Progenitor cell of endocrine pancreas (in vitro differentiated cells): ENCODE results near the gene SPATS2L. TPM values are rescaled to one million over a fixed set of nuclear protein-coding genes. Genes with fewer than 3 reads are reported as not detected.

ENCODE experiments used
- DNase-seq: peaks from one replicate; pipeline ENCODE4 v3.0.0; 2021; ENCODE audit warnings: low spot score; ENCODE audit not compliant: unreplicated experiment
- H3K27ac Mint-ChIP-seq: 2 replicates; pipeline ENCODE4 v1.8.0; 2021; ENCODE audit warnings: mild to moderate bottlenecking, moderate library complexity, mixed read lengths
- H3K27me3 Mint-ChIP-seq: 2 replicates; pipeline ENCODE4 v1.8.0; 2021; ENCODE audit warnings: mixed read lengths
- H3K36me3 Mint-ChIP-seq: 2 replicates; pipeline ENCODE4 v1.8.0; 2022; ENCODE audit warnings: mixed read lengths; ENCODE audit not compliant: insufficient read depth
- H3K4me1 Mint-ChIP-seq: 2 replicates; pipeline ENCODE4 v1.8.0; 2021; ENCODE audit warnings: low read depth, mixed read lengths
- H3K4me3 Mint-ChIP-seq: 2 replicates; pipeline ENCODE4 v1.8.0; 2021; ENCODE audit warnings: low read depth, mild to moderate bottlenecking, moderate library complexity, mixed read lengths
- H3K9me3 Mint-ChIP-seq: 2 replicates; pipeline ENCODE4 v1.8.0; 2021; ENCODE audit warnings: low read depth, mixed read lengths
- CTCF ChIP-seq: fragments of 200-600 bp; sonication (generic); IDR thresholded peaks from one replicate; pipeline ENCODE4 v1.5.0; 2021; ENCODE audit warnings: antibody characterized with exemption, mild to moderate bottlenecking; ENCODE audit not compliant: unreplicated experiment
- total RNA-seq: library from RNA; stranded (reverse); gene quantifications from 2 replicates; pipeline ENCODE4 v1.2.1, GENCODE V29; 2021

SPATS2L gene
- total RNA-seq, 1 donor from 2014 or later: 110 TPM

GRCh38 chr2:200353120-200353519 is 46.6 kb downstream of the SPATS2L start:
- Mint-ChIP-seq H3K27me3 (no peaks in the 10 kb centered on the region), H3K4me1 (peaks cover 70% of the 10 kb centered on the region), H3K36me3 (peaks cover 3% of the 10 kb centered on the region), H3K9me3 (no peaks in the 10 kb centered on the region), H3K27ac (peak overlapping the region; percentile 99), H3K4me3 (peak overlapping the region; percentile 56)
- no peak for DNase-seq
- no peak for TF ChIP-seq CTCF

- H3K36me3 Mint-ChIP-seq: peaks cover 3% of the 10 kb centered on the region
- H3K4me1 Mint-ChIP-seq: peaks cover 70% of the 10 kb centered on the region
- no peaks in the 10 kb centered on the region for H3K27me3 Mint-ChIP-seq
- no peaks in the 10 kb centered on the region for H3K9me3 Mint-ChIP-seq
- DNase-seq: no peak
- TF ChIP-seq CTCF: no peak
- H3K4me3 Mint-ChIP-seq: no peak overlapping the region
- peak overlapping the region; percentile 99 for H3K27ac Mint-ChIP-seq
These were observed 47.4 kb downstream of the SPATS2L start for GRCh38 chr2:200353874-200354273.

- Mint-ChIP-seq H3K27ac (peak overlapping the region; percentile 99), H3K9me3 (no peaks in the 10 kb centered on the region), H3K4me1 (peaks cover 79% of the 10 kb centered on the region), H3K4me3 (no peak overlapping the region), H3K27me3 (no peaks in the 10 kb centered on the region), H3K36me3 (peaks cover 2% of the 10 kb centered on the region)
- DNase-seq: no peak
- no peak for TF ChIP-seq CTCF
These were observed 48.6 kb downstream of the SPATS2L start for GRCh38 chr2:200354833-200355751.

- peaks cover 82% of the 10 kb centered on the region for H3K4me1 Mint-ChIP-seq
- peaks cover 1% of the 10 kb centered on the region for H3K36me3 Mint-ChIP-seq
- no peaks in the 10 kb centered on the region for H3K27me3 Mint-ChIP-seq
- no peak for TF ChIP-seq CTCF
- no peaks in the 10 kb centered on the region for H3K9me3 Mint-ChIP-seq
- no peak for DNase-seq
- no peak overlapping the region for H3K27ac Mint-ChIP-seq
- H3K4me3 Mint-ChIP-seq: no peak overlapping the region
These were observed 49.8 kb downstream of the SPATS2L start for GRCh38 chr2:200356321-200356720.

- no peak for DNase-seq
- Mint-ChIP-seq H3K27me3 (no peaks in the 10 kb centered on the region), H3K9me3 (no peaks in the 10 kb centered on the region), H3K27ac (peak overlapping the region; percentile 79), H3K4me1 (peaks cover 80% of the 10 kb centered on the region), H3K4me3 (no peak overlapping the region), H3K36me3 (peaks cover 1% of the 10 kb centered on the region)
- TF ChIP-seq CTCF: no peak
These were observed 50.4 kb downstream of the SPATS2L start for GRCh38 chr2:200356857-200357384.
